HL-60 (cell line): ENCODE results near the gene ADARB1.

Experiments used
- DNase-seq, 2 experiments: peaks; one replicate each; pipeline ENCODE4 v3.0.0-alpha.2; 2010 to 2020; ENCODE audit warnings: low read depth in 1 of 2, low spot score in 1 of 2
- H3K27ac ChIP-seq: fragments of 250-450 bp; sonication (Bioruptor Pico); replicated peaks from 2 replicates; pipeline ENCODE4 v1.5.1; 2020; ENCODE audit warnings: mild to moderate bottlenecking, moderate library complexity
- H3K27me3 ChIP-seq: fragments of 250-450 bp; sonication (Bioruptor Pico); 2 replicates; pipeline ENCODE4 v1.5.1; 2021; ENCODE audit warnings: mild to moderate bottlenecking, moderate library complexity; ENCODE audit not compliant: insufficient read depth, poor library complexity, severe bottlenecking
- H3K4me3 ChIP-seq: replicated peaks from 2 replicates; pipeline ENCODE4 v1.5.1; 2011; ENCODE audit warnings: mild to moderate bottlenecking, control low read depth, low read length; ENCODE audit not compliant: insufficient read depth
- CTCF ChIP-seq: IDR thresholded peaks from one replicate; pipeline ENCODE4 v1.5.1; 2011; ENCODE audit warnings: low read length, control low read depth, inconsistent platforms; ENCODE audit not compliant: insufficient read depth
- GABPA ChIP-seq: IDR thresholded peaks from 2 replicates; pipeline ENCODE4 v1.6.1; 2012; ENCODE audit warnings: low read depth
- POLR2AphosphoS5 ChIP-seq: IDR thresholded peaks from 2 replicates; pipeline ENCODE4 v1.6.1; 2012; ENCODE audit warnings: low read depth
- REST ChIP-seq: IDR thresholded peaks from 2 replicates; pipeline ENCODE4 v1.6.1; 2012; ENCODE audit warnings: low read depth; ENCODE audit not compliant: insufficient replicate concordance
- SPI1 ChIP-seq: IDR thresholded peaks from 2 replicates; pipeline ENCODE4 v1.6.1; 2012; ENCODE audit warnings: low read depth, mild to moderate bottlenecking, borderline replicate concordance

The ADARB1 gene

GRCh38 chr21:45254460-45254930 lies 180.1 kb downstream of the ADARB1 start:
- no peak for DNase-seq
- H3K4me3 ChIP-seq = no peak overlapping the region
- no peak overlapping the region for H3K27ac ChIP-seq
- TF ChIP-seq REST (no peak), CTCF (no peak), POLR2AphosphoS5 (no peak), SPI1 (no peak), GABPA (no peak)
- H3K27me3 ChIP-seq = peaks cover 7% of the 10 kb centered on the region

GRCh38 chr21:45255381-45256020 lies 181.1 kb downstream of the ADARB1 start:
- TF ChIP-seq SPI1 (no peak), POLR2AphosphoS5 (no peak), CTCF (no peak), REST (no peak), GABPA (no peak)
- Histone ChIP-seq H3K27ac (no peak overlapping the region), H3K4me3 (no peak overlapping the region), H3K27me3 (peaks cover 7% of the 10 kb centered on the region)
- no peak for DNase-seq

GRCh38 chr21:45256021-45256911 lies 181.9 kb downstream of the ADARB1 start:
- peaks cover 7% of the 10 kb centered on the region for H3K27me3 ChIP-seq
- H3K27ac ChIP-seq = no peak overlapping the region
- TF ChIP-seq REST (no peak), CTCF (no peak), GABPA (no peak), POLR2AphosphoS5 (no peak), SPI1 (no peak)
- H3K4me3 ChIP-seq = no peak overlapping the region
- DNase-seq = no peak
